Limb (tissue), 2 donors: ENCODE results near the gene THRSP.
"Not testable (repeated sequence)": the region's sequence is repeated elsewhere in the genome, so short reads cannot be mapped to it uniquely, and the experiment has no call there.

Source experiments
- DNase-seq, 2 donors: peaks; one replicate each; pipeline ENCODE4 v3.0.0-alpha.2; 2016; ENCODE audit errors: extremely low spot score in 2 of 2

The THRSP gene

DNA sequence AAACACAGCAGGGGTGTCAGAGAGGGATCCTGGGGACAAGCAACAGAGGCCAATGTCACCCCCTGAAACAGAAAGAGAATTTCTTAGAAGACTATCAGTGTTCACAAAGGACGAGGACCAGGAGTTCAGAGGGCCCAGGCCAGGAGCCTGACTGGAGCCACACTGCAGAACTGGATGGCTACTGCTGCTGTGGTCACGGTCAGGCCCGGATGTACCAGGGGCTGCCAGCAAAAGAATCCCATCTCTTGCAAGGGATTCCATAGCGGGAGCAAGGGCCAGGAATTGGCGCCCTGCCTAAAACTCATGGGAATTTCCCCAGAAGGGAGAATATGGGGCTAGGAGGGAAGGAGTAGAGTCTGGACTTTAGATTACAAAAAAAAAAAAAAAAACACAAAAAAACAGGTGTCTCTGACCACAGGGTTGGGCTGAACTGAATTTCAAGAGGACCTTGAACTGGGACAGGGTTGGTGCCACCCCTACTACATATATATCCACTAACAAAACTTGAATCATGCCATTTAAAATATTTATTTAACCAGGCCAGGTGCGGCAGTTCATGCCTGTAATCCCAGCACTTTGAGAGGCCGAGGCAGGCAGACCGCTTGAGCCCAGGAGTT is 24.9 kb upstream of the THRSP start:
- no peak for DNase-seq

DNA sequence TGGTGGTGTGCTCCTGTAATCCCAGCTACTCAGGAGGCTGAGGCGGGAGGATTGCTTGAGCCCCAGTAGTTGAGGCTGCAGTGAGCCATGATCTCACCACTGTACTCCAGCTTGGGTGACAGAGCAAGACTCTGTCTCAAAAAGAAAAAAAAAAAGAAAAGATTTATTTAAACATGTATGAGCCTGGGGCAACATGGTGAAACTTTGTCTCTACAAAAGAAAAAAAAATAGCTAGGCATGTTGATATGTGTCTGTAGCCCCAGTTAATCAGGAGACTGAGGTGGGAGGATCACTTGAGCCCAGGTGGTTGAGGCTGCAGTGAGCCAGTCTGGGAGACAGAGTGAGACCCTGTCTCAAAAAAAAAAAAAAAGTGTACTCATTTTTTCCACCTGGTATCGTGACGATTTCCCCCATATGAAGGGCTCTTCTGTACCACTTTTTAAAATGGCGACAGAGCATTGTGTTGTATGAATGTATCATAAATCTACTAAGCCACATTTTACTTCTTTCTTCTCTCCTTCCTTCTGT is 24.2 kb upstream of the THRSP start:
- DNase-seq, result no peak

DNA sequence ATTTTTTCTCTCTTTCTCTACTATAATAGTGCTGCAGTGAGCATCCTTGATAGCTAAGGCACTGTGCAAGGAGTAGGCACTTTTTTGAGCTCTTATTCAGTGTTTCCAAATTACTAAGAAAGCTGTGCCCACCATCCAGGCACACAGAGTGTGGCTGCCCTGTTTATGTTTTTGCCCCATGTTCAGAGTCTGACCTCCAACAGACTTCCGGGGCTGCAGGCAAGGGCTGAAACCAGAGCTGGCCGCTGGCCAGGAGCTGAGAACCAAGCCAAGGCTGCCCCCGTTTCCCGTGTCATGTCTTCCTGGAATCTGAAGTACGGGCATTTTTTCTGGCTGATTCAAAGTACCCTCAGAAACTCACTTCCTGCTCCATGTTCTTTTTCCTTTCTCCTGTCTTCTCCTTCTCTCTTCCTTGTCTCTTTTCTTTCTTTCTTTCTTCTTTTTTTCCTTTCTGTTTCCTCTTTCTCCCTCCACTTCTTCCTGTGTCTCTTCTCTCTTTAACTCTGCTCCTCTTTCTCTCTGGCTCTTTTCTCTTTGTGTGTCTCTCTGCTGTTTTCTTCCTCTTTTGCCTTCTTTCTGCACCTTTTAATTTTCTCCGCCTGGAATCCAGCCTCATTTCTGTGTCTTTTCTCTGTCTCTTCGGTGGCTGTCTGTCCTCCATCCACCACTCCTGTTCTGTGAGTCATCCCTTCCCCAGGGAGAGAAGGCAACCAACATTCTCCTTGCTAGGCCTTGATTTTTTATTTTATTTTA is 23.6 kb upstream of the THRSP start:
- peak; percentile 44 to 74 for DNase-seq

DNA sequence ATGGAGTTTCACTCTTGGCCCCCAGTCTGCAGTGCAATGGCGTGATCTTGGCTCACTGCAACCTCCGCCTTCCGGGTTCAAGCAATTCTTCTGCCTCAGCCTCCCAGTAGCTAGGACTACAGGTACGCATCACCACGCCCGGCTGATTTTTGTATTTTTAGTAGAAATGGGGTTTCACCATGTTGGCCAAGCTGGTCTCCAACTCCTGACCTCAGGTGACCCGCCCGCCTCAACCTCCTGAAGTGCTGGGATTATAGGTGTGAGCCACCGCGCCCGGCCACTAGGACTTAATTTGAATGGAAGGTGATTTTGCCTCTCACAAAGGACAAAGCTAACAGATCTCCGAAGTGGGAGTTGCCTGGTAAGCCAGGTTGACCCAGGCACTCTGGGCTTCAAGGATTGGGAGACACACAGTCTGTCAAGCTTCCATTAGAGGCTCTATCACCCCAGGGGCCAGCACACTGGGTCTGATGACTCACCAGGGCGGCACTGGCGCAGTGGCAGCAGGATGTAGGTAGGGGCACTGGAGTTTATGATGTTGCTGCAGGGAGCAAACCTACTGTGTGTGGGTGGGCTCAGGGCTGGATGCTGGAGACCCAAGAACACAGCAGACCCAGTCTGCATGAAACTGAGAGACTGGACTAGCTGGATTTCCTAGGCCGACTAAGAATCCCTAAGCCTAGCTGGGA is 22.8 kb upstream of the THRSP start:
- DNase-seq, result no peak

DNA sequence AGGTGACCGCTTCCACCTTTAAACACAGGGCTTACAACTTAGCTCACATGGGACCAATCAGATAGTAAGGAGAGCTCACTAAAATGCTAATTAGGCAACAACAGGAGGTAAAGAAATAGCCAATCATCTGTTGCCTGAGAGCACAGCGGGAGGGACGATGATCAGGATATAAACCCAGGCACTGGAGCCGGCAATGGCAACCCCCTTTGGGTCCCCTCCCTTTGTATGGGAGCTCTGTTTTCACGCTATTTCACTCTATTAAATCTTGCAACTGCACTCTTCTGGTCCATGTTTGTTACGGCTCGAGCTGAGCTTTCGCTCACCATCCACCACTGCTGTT is 22.3 kb upstream of the THRSP start:
- DNase-seq, result not testable (repeated sequence)

DNA sequence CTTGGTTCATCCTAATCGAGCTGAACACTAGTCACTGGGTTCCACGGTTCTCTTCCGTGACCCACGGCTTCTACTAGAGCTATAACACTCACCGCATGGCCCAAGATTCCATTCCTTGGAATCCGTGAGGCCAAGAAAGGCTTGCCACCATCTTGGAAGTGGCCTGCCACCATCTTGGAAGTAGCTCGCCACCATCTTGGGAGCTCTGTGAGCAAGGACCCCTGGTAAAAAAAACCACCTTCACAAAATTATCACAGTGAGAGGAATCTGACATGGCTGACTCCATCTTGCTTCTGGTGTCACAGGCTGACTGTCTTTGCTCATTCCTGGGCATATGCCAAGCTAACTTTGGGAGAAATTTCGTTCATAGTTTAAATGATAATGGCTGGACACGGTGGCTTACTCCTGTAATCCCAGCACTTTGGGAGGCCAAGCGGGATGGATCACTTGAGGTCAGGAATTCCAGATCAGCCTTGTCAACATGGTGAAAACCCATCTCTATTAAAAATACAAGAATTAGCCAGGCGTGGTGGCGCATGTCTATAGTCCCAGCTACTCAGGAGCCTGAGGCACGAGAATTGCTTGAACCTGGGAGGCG is 21.7 kb upstream of the THRSP start:
- no peak for DNase-seq

DNA sequence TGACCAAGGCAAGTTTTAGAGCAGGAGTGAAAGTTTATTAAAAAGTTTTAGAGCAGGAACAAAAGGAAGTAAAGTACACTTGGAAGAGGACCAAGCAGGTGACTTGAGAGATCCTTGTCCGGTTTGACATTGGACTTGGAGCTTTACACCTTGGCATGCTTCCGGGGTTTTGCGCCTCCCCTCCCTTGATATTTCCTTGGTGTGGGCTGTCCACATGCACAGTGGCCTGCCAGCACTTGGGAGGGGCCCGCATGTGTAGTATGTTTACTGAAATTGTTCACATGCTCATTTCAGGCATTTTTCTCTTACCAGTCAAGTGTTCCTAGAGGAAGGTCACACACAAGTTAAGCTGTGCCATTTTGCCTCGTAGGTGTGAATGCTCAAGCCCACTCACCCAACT is 19.0 kb upstream of the THRSP start:
- DNase-seq, result no peak

DNA sequence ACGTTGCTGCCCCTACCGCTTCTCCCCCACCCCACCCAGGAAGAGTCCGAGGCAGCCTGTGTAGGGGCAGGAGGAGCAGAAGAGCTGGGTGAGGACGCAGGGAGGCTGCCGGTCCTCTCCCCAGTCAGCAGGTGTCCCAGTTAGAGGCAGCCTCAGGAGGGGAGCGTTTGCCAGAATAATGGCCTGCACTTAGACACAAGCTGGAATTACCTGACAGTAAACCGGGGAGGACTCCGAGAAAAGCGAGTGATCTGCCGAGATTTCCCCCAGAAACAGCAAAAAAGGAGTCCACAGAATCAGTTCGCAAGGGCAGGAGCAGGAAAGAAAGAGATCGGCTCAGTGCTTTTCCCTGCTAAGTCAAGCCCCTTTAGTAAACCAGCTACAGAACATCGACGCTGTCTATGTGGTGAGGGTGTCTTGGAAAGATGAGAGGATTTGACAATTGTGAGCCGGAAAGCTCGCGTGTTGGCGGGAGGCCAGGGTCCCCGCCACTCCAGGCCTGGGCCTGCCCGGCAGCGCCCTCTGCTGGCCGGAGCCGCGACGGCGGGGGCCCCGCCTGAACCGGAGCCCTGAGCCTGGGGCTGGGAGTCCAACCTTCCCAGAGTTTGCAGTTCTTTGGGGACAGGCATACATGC is 17.7 kb upstream of the THRSP start:
- peak; percentile 75 to 95 for DNase-seq

DNA sequence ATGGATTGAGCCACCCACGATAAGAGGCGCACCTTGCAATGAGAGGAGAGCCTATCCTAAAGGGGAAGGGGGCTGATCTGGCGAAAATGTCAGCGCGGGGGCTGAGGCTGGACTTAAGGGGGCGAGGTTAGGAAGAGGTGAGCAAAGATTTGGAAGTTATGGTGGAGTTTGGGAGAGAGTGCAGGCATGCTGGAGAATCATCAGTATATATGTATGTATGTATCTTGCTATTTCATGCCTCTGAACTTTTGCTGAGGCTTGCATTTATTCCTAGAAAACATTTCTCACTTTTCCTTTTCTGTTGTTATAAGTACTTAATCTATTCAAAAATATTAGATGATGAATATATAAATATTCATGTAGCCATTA is 17.2 kb upstream of the THRSP start:
- DNase-seq, result no peak

DNA sequence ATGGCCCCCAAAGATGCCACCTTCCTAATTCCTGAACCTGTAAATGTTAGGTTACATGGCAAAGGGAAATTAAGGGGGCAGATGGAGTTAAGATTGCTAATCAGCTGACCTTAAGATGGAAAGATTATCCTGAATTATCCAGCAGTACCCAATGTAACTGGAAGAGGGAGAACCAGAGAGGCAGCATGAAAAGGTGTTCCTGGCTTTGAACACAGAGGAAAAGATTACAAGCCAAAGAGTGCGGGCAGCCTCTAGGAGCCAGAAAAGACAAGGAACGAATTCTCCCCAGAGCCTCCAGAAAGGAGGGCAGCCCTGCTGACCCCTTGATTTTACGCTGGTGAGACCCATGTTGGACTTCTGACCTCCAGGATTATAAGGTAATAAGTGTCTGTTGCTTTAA is 15.1 kb upstream of the THRSP start:
- no peak for DNase-seq

DNA sequence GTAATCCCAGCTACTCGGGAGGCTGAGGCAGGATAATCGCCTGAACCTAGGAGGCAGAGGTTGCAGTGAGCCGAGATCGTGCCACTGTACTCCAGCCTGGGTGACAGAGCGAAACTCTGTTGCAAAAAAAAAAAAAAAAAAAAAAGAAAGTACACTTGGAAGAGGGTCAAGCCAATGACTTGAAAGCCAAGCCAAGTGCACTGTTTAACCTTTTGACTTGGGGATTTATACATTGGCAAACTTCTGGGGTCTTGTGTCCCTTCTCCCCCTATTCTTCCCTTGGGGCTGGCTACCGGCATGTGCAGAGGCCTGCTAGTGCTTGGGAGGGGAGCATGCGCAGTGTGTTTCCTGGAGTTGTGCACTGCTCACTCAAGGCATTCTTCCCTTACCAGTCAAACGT is 14.3 kb upstream of the THRSP start:
- DNase-seq, result no peak

DNA sequence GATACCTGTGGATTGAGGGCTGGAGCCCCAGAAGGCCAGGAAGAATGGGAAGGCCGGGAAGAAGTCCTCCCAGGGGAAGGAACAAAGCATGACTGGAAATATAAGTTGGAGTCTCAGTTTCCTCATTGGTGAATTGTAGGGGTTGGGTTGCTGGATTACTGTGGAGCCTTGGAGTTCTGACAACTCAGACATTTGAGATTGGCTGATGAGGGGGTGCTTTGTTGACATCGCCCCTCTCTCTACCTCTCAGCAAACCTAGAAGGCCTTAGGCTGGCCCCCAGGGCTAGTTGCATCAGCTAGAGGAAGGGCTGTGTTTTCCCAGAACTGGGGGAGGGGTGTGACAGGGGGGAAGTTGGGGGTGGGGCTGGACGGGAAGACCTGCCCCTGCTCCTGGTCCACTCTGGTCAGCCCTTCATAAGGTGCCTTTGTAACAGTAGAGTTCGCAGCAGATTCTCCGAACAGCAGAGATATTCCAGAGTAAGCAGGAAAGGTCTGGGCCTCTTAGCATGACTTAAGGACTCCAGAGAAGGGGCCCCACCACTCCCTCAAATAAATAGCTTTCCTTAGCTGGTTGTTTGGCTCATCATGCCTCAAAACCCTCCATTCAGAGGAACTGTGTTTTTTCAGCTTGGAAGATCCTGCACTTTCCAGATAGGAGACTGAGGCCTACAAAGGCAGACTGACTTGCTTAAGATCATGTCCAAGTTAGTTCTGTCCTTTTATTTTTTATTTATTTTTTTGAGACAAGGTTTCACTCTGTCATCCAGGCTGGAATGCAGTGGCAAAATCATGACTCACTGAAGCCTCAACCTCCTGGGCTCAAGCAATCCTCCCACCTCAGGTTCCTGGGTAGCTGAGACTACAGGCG is 12.5 kb upstream of the THRSP start:
- DNase-seq, result no peak

DNA sequence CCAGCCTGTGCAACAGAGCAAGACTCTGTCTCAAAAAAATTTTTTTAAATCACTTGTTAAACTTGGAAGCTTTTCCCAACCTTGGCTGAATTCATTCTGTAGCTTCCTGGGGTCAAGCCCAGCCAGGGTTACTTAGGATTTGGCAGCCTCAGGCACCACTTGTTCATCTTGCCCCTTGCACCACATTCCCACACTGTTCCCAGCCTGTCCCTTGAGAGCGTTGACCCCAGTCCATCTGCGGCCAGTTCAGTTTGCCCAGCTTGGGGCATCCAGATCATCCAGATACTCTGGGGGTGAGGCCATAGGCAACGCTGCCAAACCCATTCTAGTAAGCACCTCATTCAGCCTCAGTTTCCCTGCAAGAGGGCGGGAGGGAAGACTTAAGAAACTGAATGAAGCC is 8.7 kb upstream of the THRSP start:
- DNase-seq, result no peak

DNA sequence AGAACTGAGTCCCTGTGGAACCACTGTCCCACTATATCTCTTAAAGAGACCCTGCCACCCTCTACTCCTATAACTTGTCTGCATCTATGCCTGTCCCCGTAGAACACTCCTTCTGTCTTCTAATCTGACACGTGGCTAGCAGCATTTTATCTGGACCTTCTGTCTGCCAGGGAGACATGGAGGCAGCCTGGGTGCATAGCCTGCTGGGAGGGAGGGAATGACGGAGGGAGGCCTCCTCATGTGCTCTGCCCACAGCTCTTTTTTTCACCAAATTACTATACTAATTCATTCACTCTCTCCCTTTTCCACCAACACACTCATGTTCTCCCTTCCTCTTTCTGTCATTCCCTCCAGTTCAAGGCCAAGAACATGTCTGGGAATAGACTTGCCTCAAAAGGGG is 7.6 kb upstream of the THRSP start:
- no peak for DNase-seq

DNA sequence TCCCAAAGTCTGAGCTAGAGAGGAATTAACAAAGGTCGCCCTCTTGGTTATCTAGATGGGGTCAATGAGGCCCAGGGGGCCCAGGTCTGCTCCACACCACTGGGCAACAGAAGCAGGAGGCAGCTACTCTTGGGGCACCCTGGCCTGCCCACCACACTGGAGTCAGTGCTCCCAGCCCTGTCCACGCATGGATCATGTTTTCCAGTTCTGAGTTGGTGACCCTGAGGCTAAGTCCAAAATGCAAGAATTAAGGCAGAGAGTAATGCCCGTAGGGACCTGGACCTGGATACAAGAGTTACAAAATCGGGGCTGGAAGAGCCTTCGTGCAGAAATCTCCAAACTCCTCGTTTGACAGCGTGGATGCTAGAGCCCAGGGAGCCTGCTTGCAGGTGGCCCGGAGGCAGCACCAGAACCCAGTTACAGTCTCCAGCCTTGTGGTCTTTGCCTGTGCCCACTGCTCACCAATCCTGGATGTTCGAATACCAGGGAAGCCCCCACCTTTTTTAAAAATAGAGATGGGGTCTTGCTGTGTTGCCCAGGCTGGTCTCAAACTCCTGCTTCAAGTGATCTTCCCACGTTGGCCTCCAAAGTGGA is 6.1 kb upstream of the THRSP start:
- no peak for DNase-seq

DNA sequence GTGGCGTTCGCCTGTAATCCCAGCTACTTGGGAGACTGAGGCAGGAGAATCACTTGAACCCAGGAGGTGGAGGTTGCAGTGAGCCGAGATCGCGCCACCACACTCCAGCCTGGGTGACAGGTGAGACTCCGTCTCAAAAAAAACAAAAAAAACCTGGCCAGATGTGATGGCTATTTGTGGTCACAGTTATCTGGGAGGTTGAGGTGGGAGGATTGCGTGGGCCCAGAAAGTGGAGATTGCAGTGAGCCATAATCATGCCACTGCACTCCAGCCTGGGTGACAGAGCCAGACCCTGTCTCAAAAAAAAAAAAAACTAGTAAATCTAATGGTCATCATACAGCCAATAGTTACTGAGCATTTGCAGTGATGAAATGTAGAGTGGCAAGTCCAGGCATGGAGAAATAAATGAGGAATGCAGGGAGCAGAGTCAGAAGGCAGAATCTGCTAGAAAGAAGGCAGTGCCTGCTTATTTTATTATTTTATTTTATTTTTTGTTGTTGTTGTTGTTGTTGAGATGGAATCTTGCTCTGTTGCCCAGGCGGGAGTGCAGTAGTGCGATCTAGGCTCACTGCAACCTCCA is 3.8 kb upstream of the THRSP start:
- not testable (repeated sequence) for DNase-seq

DNA sequence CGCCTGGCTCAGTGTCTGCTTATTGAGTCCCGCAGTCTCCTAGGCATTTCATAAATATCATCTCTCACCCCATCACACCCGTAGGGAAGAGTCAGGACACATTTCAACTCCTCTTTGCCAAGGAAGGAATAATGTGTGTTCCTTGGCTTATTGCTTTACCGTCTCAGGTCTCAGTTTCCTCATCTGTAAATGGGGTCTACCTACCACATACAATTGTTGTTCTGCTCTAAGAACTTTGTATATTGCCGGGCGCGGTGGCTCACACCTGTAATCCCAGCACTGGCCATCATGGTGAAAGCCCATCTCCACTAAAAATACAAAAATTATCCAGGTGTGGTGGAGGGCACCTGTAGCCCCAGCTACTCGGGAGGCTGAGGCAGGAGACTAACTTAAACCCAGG is 3.1 kb upstream of the THRSP start:
- DNase-seq, result no peak

DNA sequence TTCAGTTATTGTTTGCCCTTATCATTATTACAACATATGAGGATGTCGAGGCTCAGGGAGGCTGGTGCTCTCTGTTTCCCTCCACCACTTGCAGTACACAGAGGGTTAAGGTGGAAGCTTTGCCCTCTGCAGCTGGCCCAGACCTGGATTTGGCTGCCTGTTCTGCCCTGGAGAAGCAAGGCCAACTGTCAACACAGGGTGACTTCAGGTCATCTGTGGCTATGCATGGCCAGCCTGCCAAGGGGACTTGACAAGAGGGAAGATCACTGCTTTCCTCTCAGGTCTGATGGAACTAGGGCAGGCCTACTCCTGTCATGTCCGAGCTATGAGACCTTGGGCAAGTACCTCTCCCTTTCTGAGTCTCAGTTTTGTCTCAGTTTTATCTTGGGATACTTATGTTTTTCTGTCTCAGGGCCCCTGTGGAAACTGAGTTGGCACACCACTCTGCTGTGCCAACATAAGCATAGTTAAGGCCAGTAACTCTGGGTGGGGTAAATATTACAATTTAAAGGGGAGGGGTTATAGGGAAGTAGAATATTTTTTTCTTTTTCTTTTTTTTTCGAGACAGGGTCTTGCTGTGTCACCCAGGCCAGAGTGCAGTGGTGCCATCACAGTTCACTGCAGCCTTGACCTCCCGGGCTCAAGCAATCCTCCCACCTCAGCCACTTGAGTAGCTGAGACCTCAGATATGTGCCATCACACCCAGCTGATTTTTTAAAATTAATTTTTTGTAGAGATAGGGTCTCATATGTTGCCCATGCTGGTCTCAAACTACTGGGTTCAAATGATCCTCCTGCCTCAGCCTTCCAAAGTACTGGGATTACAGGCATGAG is 2.4 kb upstream of the THRSP start:
- no peak for DNase-seq

DNA sequence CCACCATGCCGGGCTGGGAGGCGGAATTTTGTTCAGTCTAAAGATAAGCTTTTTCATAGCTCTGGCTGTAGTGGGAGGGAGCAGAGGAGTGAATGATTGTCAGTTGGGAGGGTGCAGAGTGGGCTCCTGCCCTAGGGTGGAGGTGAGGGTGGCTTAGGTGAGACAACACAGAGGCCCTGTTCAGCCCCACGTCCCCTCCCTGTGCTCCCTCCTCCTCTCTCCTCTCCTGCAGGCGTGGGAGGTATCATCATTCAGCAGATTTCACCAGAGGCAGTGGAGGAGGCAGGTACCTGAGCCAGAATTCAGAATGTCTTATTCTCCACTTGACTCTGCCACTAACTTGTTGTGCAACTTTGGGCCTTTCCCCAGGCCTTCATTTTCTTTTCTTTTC is 1.7 kb upstream of the THRSP start:
- DNase-seq, result no peak
